Mesangial cell (primary cell): ENCODE data around the gene GSTM2. TPM values are rescaled to one million over a fixed set of nuclear protein-coding genes. Genes with fewer than 3 reads are reported as not detected.

Experiments used
- total RNA-seq: library from RNA; depleted of rRNA; stranded (reverse); fragments of >200 nt; gene quantifications from 2 replicates; pipeline ENCODE4 v1.2.3, GENCODE V29; 2015

GSTM2 gene
- total RNA-seq: 3.7 and 20.5 TPM in 2 replicates

GRCh38 chr1:109667452-109668122, at the start of gene GSTM2:
Gene GSTM2, plus strand, starts transcription at chr1:109668057. Its CDS starts 59 bp downstream, at chr1:109668116.

DNA sequence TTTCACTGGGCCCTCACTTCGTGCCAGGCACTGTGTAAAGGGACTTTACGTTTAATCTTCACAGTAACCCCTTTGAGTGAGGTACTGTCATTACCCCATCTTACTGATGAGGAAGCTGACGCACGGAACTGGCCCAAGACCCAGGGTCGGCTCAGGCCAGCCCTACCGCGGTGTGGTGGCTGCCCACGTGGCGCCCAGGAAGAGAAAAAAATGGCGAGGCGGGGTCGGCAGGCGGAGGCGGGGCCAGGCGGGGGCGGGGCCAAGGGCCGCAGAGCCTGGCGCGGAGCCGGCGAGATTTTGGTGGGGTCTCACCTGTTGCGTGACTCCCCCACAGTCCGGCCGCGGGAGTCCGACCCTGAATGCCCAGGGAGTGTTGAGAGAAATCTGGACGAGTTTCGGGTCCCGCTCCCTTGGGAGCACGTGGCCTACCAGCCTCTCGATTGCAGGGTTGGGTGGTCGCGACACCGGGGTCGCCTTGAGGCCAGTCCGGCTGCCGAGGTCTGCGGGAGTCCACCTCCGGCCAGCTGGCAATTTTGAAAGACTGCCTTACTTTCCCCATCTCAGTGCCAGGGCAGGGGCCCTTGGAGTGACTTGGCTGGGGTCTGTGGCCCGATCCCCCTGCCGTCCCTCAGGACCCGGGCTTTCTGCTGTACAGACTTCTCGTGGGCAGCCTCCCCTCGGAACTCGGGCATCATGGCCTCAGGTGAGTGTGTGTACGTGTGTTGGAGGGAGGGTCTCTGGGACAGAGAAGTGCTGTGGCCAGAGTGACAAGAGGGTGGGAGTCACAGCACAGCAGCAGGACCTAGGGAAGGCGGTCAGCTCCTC, 48.1 kb upstream of the GSTM2 start, which contains the start of the genes AMPD2 and GNAT2:
Gene AMPD2, plus strand, starts transcription at position 262 of the 825 bp plus-strand sequence. CDS start 1,339 bp downstream, outside the sequence.
Gene GNAT2, minus strand, starts transcription at position 41 of the 825 bp plus-strand sequence. CDS start 6,746 bp downstream, outside the sequence.

DNA sequence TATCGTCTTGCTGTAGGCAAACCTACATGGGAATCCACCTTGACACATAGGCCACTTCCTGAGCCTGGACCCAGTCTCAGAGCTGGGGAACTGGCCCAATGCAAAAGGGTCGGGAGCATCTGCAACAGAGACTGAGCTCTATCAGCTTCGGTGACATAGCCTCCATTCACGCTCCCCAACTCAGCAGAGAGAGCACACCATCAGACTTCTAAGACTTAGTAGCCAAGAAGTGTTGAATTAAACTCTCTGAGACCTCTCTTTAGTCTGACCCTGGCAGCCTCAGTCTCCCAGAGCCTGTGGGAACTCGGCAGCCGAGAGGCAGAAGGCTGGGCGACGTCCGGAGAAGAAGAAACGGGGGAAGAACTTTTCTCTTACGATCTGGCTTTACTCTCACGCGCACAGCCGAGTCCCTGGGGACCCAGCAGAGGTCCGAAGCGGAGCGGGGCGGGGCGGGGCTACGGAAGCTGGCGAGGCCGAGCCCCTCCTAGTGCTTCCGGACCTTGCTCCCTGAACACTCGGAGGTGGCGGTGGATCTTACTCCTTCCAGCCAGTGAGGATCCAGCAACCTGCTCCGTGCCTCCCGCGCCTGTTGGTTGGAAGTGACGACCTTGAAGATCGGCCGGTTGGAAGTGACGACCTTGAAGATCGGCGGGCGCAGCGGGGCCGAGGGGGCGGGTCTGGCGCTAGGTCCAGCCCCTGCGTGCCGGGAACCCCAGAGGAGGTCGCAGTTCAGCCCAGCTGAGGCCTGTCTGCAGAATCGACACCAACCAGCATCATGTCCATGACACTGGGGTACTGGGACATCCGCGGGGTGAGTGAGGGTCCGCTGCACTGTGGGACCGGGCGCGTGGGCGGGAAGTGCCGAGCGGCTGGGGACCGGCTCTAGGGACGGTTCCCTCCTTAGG, 12.0 kb upstream of the GSTM2 start, which contains the start of gene GSTM4:
Gene GSTM4, plus strand, starts transcription at position 485 of the 905 bp plus-strand sequence. Its CDS starts 291 bp downstream, at position 776.

DNA sequence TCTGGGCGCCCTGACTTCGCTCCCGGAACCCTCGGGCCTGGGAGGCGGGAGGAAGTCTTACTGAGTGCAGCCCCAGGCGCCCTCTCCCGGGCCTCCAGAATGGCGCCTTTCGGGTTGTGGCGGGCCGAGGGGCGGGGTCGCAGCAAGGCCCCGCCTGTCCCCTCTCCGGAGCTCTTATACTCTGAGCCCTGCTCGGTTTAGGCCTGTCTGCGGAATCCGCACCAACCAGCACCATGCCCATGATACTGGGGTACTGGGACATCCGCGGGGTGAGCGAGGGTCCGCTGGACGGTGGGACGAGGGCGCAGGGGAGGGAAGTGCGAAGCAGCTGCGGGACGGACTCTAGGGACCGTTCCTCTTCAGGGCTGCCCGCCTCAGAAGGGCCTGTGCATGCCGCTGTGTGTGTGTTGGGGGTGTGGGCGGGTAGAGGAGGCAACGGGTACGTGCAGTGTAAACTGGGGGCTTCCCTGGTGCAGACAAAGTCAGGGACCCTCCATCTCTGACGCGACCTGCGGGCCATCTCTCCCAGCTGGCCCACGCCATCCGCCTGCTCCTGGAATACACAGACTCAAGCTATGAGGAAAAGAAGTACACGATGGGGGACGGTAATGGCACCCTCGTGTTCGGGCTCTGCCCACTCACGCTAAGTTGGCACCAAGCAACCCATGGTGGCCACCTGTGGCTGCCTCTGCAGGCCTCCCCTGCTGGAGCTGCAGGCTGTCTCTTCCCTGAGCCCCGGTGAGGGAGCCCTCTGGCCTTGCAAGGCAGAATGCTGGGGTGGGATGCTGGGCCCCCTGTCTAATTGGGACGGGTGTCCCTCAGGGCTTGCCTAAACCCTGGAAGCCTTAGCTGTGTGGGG, 20.0 kb downstream of the GSTM2 start, which contains the start of gene GSTM1:
Gene GSTM1, plus strand, starts transcription at position 177 of the 859 bp plus-strand sequence. Its CDS starts 57 bp downstream, at position 234.

GRCh38 chr1:109711593-109712320, 43.9 kb downstream of the GSTM2 start, which contains the start of gene GSTM5:
Gene GSTM5, plus strand, starts transcription at chr1:109712251. Its CDS starts 62 bp downstream, at chr1:109712313.

Other genes starting within 250 kb of the GSTM2 start
- gene PSMA5, start 241.6 kb upstream of the GSTM2 start, total RNA-seq: 27.8 and 35.8 TPM in 2 replicates
- gene SYPL2, start 201.5 kb upstream of the GSTM2 start, total RNA-seq: 0.13 TPM in 1 of 2 replicates, not detected in the other
- 4.4 and 4.9 TPM in 2 replicates for gene ATXN7L2, start 184.2 kb upstream of the GSTM2 start, total RNA-seq
- 7.2 and 8.6 TPM in 2 replicates for gene CYB561D1, start 174.0 kb upstream of the GSTM2 start, total RNA-seq
- 0.65 and 2.4 TPM in 2 replicates for gene AMIGO1, start 158.3 kb upstream of the GSTM2 start, total RNA-seq
- gene GPR61, start 128.2 kb upstream of the GSTM2 start, total RNA-seq: not detected in 2 replicates
- 5.2 and 8.0 TPM in 2 replicates for gene GNAI3, start 119.4 kb upstream of the GSTM2 start, total RNA-seq
- gene GNAT2, start 48.4 kb upstream of the GSTM2 start, total RNA-seq: 0.16 TPM in 1 of 2 replicates, not detected in the other
- gene AMPD2, start 48.2 kb upstream of the GSTM2 start, total RNA-seq: 59.5 and 63.1 TPM in 2 replicates
- 8.3 and 45.1 TPM in 2 replicates for gene GSTM4, start 12.0 kb upstream of the GSTM2 start, total RNA-seq
- gene GSTM1, start 19.8 kb downstream of the GSTM2 start, total RNA-seq: 32.2 TPM in 1 of 2 replicates, not detected in the other
- 1.8 TPM in 1 of 2 replicates, not detected in the other for gene GSTM5, start 44.2 kb downstream of the GSTM2 start, total RNA-seq
- 27.4 and 75.7 TPM in 2 replicates for gene GSTM3, start 73.0 kb downstream of the GSTM2 start, total RNA-seq
- gene EPS8L3, start 95.9 kb downstream of the GSTM2 start, total RNA-seq: not detected in 2 replicates
- gene CSF1, start 242.8 kb downstream of the GSTM2 start, total RNA-seq: 16.1 and 22.7 TPM in 2 replicates